Mononuclear cell (primary cell): Measurements from ENCODE around the gene THUMPD2. TPM values are rescaled to one million over a fixed set of nuclear protein-coding genes. Genes with fewer than 3 reads are reported as not detected.

Experiments
- H3K27me3 ChIP-seq: 2 replicates; pipeline ENCODE4 v1.6.0; 2011; ENCODE audit warnings: low read length, control low read depth; ENCODE audit not compliant: insufficient read depth
- H3K4me1 ChIP-seq: 2 replicates; pipeline ENCODE4 v1.5.1; 2011; ENCODE audit warnings: mild to moderate bottlenecking, low read length, control low read depth; ENCODE audit not compliant: insufficient read depth
- H3K4me3 ChIP-seq: 2 replicates; pipeline ENCODE4 v1.5.1; 2011; ENCODE audit warnings: mild to moderate bottlenecking, low read length, moderate library complexity
- H3K9me3 ChIP-seq: 2 replicates; pipeline ENCODE4 v1.5.1; 2011; ENCODE audit warnings: low read depth, mild to moderate bottlenecking, control low read depth, low read length
- total RNA-seq: library from RNA; depleted of rRNA; stranded (reverse); fragments of >200 nt; gene quantifications from one replicate; pipeline ENCODE4 v1.2.3, GENCODE V29; 2012

The THUMPD2 gene
- total RNA-seq, 1 donor = 21.7 TPM

DNA sequence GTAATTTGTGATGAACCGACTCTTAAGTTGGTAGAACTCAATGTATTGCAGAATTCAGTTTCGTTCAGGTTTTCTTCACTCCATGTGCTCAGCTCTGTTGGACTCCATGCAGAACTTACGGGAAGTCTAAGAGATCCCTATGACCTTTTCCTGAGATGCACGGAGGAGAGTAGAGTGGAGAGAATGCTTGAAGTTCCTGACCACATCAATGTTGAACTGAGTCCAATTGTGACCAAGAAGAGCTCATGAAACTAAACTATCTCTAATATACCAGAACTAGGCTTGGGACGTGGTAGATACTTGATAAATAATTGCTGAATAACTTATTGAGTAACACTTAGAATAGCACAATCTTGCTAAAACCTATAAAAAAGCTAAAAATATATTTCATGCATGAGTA lies 66.1 kb downstream of the THUMPD2 start:
- no peaks in the 10 kb centered on the region for H3K27me3 ChIP-seq
- no peak overlapping the region for H3K4me3 ChIP-seq
- H3K9me3 ChIP-seq = no peaks in the 10 kb centered on the region
- H3K4me1 ChIP-seq = no peaks in the 10 kb centered on the region

DNA sequence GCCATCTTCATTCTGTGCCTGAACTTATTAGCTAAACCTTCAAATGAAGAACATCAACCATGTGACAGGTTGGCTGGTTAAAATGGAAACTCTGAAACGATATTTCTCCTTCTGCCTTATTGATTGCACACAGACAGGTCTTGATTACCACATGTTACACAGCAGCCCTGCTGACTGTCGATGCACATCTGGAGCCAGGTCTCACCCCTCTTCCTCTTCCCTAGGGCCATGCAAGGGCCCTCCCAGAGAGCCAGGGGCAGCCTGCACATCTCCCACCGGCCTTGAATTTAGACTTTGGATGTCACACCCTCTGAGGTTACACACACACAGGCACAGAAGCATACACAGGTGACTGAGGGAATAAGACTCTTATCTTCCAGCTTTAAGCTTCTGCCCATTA lies 68.3 kb downstream of the THUMPD2 start:
- Histone ChIP-seq H3K27me3 (no peaks in the 10 kb centered on the region), H3K9me3 (no peaks in the 10 kb centered on the region), H3K4me3 (no peak overlapping the region), H3K4me1 (no peaks in the 10 kb centered on the region)

DNA sequence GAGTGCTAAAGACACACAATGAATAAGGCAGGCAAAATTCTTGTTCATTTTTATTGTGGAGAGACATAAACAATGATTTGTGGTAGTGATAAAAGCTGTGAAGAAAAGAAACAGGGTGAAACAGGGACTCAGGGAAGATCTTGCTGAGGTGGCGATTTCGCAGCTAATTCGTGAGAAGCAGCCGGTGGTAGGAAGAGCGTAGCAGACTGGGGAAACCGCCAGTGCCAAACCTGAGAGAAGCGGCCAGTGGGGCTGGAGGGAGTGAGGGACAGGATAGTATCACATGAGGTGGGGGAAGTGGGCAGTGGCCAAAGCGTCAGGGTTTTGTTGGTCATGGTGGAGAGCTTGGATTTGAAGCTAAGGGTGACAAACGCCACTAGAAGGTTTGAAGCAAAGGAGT lies 71.1 kb downstream of the THUMPD2 start:
- Histone ChIP-seq H3K4me3 (no peak overlapping the region), H3K4me1 (no peaks in the 10 kb centered on the region), H3K27me3 (no peaks in the 10 kb centered on the region), H3K9me3 (no peaks in the 10 kb centered on the region)

DNA sequence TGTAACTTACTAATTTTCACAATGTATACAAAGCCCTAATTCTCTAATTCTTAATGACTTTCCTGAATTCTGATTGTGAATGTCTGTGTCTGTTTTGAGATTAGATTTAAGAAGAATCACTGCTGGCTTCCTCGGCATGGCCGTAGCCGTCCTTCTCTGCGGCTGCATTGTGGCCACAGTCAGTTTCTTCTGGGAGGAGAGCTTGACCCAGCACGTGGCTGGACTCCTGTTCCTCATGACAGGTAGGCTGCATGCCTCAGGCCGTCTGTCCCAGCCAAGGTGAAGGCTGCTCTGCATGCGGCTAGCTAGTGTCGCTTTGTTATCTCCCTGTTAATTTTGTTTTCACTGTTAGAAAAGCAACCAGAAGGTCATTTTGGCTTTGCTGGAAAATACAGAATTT lies 72.1 kb downstream of the THUMPD2 start:
- Histone ChIP-seq H3K4me3 (no peak overlapping the region), H3K9me3 (peaks cover 7% of the 10 kb centered on the region), H3K27me3 (no peaks in the 10 kb centered on the region), H3K4me1 (no peaks in the 10 kb centered on the region)

DNA sequence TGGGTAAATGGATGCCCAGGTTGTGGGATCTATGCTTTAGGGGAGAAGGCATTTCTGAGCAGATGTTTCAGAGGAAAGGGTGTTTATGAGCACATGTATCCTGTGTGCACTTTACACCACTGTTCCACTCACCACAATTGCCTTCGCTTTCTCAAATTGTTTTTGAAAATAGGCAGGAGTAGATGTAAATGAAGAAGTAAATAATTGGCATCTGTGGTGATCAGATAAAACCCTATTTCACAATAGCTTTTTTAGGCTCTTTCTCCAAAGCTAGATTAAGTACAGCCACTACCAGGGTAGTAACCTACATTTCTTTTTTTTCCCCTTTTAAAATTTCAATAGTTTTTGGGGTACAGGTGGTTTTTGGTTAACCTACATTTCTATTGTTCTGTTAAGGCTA lies 72.7 kb downstream of the THUMPD2 start:
- H3K4me1 ChIP-seq = no peaks in the 10 kb centered on the region
- H3K9me3 ChIP-seq = peaks cover 14% of the 10 kb centered on the region
- H3K4me3 ChIP-seq = no peak overlapping the region
- no peaks in the 10 kb centered on the region for H3K27me3 ChIP-seq

DNA sequence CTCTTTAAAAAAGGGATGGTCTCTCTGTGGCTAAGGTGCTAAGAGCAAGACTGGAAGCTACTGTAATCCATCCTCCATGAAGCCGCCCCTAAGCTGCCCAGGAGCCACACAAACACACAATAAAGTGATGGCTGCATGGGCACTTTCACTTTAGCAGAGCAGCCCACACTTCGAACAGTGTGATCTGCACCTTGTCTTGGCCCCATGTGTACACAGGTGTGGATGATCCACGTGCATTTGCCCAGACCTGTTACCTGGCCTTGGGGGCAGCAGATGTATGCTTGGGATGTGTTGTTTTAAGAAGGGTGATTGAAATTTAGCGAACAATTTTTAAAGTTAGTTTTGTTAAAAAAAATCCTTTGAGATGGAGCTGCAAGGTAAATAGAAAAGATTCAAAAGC lies 73.4 kb downstream of the THUMPD2 start:
- no peaks in the 10 kb centered on the region for H3K4me1 ChIP-seq
- H3K4me3 ChIP-seq = no peak overlapping the region
- no peaks in the 10 kb centered on the region for H3K27me3 ChIP-seq
- H3K9me3 ChIP-seq = peaks cover 21% of the 10 kb centered on the region

DNA sequence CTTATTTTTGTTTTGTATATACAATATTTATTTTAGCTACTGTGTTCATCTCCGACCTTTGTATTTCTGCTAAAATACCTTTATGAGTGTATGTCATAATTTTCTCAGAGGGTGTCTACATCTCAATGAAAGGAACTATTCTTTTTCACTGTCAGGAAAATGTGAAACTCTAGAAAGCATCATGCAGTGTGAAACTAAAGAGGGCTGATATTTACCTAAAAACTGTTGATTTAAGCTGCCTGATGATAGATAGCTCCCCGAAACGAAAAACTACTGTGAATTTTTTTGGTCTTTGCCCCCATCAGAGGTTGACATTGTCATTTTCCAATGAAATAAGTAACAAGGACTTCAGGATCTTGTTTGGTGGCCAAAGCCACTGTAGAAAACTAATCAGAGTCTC lies 74.5 kb downstream of the THUMPD2 start:
- Histone ChIP-seq H3K4me1 (no peaks in the 10 kb centered on the region), H3K4me3 (no peak overlapping the region), H3K27me3 (no peaks in the 10 kb centered on the region), H3K9me3 (peaks cover 22% of the 10 kb centered on the region)

DNA sequence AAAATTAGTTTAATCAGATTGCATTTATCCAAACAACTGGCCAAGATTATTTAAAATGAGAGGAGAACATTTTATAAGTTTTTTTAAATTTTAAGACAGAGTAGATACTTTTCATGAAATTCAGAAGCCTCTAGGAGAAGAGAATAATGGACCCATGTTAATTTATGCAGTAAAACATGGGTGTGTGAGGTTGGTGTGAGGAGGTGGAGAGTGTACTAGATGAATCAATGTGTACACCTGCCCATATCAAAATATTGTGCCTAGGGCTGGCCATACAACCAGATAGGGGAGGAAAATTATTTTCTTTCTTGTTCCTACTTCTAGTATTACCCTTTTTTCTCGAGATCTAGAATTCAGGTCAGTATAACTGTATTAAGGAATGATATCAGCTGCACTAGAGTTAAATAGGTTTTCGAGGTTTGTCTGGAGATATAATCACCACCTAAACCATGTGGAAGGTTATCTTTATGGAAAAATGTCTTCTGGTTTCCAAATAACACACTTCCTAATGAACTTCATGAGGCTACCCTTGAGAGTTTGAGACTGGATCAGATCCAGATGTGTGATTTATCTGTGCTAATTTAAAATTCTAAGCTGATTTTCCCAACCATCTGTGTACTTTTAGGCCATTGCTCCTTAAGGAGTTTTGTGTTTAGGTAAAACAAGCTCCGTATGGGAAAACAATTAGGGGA lies 75.7 kb downstream of the THUMPD2 start:
- H3K4me1 ChIP-seq = no peaks in the 10 kb centered on the region
- peaks cover 22% of the 10 kb centered on the region for H3K9me3 ChIP-seq
- no peak overlapping the region for H3K4me3 ChIP-seq
- H3K27me3 ChIP-seq = no peaks in the 10 kb centered on the region

DNA sequence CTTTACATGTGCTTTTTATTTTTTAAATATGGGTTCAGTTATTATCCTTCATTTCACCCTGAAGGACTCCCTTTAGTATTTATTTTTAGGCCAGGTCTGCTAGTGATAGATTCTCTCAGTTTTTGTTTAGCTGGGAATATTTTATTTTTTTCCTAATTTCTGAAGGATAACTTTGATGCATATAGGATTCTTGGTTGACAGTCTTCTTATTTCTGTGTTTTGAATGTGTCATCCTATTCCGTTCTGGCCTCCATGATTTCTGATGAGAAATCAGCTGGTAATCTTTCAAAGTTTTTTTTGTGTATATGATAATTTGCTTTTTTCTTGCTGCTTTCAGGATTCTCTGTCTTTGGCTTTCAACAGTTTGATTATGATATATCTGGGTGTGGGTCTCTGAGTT lies 77.9 kb downstream of the THUMPD2 start:
- Histone ChIP-seq H3K27me3 (no peaks in the 10 kb centered on the region), H3K4me1 (no peaks in the 10 kb centered on the region), H3K4me3 (no peak overlapping the region), H3K9me3 (peaks cover 22% of the 10 kb centered on the region)

DNA sequence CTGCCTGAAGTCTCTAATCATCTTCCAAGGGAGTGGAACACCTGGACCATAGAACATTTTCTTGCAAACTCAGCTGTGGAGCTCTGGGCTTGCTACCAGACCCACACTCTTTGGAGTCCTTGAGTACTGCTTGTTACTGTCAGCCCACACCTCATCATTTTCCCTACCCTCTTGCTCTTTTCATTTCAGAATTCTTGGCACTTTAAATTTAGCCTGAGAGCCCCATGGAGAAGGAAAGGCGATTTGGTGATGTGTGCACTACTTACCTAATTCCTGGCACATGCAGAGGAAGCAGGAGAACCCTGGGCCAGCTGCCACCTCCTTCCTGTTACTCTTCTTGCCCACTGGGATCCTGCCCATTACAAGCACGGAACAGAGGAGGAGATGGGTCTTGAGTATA lies 81.6 kb downstream of the THUMPD2 start:
- Histone ChIP-seq H3K4me1 (no peaks in the 10 kb centered on the region), H3K27me3 (no peaks in the 10 kb centered on the region), H3K4me3 (no peak overlapping the region), H3K9me3 (peaks cover 20% of the 10 kb centered on the region)

DNA sequence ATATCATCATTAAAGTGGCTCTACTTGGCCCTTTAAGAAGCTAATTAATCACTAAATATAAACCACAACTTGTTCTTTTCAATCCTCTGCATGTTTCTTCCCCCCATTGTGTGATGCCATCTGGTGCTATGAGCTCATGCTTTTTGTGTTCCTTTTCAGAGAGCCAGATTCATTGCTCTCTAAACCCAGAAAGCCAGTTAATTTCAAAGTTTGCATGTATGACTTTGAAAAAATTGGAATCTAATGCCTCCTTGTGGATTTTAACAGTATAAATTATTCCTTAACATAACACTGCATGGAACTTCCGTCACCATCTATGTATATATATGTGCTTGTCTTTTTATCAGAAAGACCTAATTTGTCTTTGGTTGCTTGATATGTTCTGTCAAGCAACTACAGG lies 82.2 kb downstream of the THUMPD2 start:
- Histone ChIP-seq H3K4me1 (no peaks in the 10 kb centered on the region), H3K9me3 (peaks cover 14% of the 10 kb centered on the region), H3K27me3 (no peaks in the 10 kb centered on the region), H3K4me3 (no peak overlapping the region)

DNA sequence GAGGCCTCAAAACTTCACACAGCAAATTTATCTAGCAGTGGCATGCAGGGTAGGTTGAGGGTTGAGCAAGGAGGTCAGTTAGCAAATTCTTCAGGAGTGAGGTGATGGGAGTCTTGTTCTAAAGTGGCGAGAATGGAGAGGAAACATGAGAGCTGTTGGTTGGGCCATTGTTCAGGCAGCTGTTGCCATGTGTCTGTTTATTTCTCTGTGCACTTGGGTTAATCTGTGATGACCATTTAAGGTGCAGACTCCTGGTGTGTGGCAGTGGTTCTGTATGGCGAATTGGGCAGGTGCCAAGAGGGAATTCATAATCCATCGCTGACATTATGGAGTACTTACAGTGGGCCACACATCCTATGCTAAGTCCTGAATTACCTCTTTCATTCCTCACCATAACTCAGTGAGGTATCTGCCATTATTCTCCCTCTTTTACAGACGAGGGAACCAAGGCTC lies 82.9 kb downstream of the THUMPD2 start:
- Histone ChIP-seq H3K4me1 (no peaks in the 10 kb centered on the region), H3K27me3 (no peaks in the 10 kb centered on the region), H3K4me3 (no peak overlapping the region), H3K9me3 (peaks cover 6% of the 10 kb centered on the region)

DNA sequence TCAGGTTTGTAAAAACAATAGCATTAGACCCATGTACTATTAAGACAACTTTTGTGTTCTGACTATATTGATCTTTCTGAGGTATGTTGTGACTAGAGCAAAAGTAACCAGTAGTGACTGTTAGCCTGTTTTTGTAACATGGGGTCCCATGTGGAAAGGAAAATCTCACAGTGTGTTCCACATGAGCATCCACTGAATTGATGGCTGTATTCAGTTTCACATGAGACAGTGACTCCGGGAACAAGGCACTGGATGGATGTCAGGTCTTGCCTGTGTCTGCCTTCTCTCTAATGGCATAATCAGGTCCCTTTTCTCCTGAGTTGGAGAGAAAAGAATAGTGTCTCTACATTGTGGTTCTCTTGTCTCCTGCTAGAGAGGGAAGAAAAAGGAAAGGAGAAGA lies 85.8 kb downstream of the THUMPD2 start:
- H3K4me3 ChIP-seq = no peak overlapping the region

DNA sequence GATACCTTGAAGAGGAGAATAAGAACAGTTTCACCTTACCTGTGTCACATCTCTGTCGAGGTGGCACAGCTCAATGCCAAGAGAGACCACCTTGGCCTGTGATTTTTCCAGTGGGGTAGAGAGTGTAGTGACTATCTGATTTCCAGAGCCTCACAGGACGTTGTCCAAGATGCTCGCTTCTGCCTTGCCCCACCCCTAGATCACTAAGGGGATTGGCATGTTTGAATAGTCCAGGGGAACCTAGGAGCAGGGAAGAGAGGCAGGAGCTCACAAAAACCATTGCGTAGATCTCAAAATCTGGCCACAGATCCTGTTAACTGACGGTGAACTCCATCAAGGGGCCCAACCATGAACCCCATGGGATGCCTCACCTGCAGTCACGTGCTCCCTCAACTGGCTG lies 89.2 kb downstream of the THUMPD2 start:
- no peaks in the 10 kb centered on the region for H3K9me3 ChIP-seq
- no peaks in the 10 kb centered on the region for H3K27me3 ChIP-seq
- H3K4me1 ChIP-seq = no peaks in the 10 kb centered on the region
- H3K4me3 ChIP-seq = no peak overlapping the region

More for the DNA sequence above, 85.8 kb downstream of the THUMPD2 start:
- Histone ChIP-seq H3K9me3 (no peaks in the 10 kb centered on the region), H3K4me1 (no peaks in the 10 kb centered on the region), H3K27me3 (no peaks in the 10 kb centered on the region)

DNA sequence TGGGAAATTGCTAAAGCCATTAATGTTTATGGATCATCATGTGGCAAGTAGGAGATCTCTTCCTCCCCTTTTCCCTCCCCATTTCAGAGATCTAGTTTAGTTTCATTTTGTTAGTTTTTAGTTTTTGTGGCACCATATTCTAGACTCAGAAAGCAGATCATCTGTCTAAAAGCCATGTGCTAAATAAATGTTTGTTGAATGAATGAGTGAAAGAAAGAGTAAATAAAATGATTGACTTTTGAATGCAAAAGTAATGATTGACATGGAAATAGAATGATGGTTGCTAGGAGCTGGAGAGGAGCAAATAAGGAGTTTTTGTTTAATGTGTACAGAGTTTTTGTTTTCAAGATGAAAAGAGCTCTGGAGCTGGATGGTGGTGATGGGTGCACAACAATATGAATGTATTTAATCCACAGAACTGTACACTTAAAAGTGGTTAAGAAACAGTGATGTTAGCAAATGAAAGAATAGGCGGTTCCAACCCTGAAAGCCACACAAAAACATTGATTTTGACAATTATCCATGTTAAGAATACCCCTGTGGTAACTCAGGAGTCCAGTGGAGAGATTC lies 89.7 kb downstream of the THUMPD2 start:
- Histone ChIP-seq H3K4me1 (no peaks in the 10 kb centered on the region), H3K9me3 (no peaks in the 10 kb centered on the region), H3K27me3 (no peaks in the 10 kb centered on the region), H3K4me3 (no peak overlapping the region)

DNA sequence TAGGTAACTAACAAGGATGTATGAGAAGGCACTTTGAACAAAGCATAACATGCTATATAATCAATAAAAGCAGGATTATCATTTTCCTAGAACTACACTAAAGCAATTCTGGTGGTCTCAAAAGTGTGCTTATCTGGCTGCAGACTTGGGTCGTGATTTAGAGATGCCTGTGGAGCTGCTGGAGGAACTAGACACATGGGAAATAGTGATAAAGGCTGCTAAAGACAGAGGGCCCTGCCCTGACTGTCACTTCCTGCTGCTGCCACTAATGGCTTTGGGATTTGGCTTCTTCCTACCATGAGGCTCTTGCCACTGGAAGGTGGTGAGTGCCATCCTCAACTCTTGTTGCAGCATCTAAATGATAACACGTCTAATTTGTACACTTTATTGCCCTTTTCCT lies 90.9 kb downstream of the THUMPD2 start:
- Histone ChIP-seq H3K27me3 (no peaks in the 10 kb centered on the region), H3K9me3 (no peaks in the 10 kb centered on the region), H3K4me1 (no peaks in the 10 kb centered on the region), H3K4me3 (no peak overlapping the region)
